RPMI7951 (cell line): ENCODE measurements around the gene MYO10. TPM values are rescaled to one million over a fixed set of nuclear protein-coding genes. Genes with fewer than 3 reads are reported as not detected.
A peak's percentile ranks its signal among the peaks of the same experiment; 100 is the strongest.

Source experiments
- DNase-seq: peaks from one replicate; pipeline ENCODE4 v3.0.0-alpha.2; 2012; ENCODE audit warnings: low read depth
- total RNA-seq: library from RNA; depleted of rRNA; stranded (reverse); fragments of >200 nt; shearing (Covaris generic); gene quantifications from 2 replicates; pipeline ENCODE4 v1.2.3, GENCODE V29; 2014

The MYO10 gene
- total RNA-seq, 1 experiment from 2014 or later: 17.2 TPM

DNA sequence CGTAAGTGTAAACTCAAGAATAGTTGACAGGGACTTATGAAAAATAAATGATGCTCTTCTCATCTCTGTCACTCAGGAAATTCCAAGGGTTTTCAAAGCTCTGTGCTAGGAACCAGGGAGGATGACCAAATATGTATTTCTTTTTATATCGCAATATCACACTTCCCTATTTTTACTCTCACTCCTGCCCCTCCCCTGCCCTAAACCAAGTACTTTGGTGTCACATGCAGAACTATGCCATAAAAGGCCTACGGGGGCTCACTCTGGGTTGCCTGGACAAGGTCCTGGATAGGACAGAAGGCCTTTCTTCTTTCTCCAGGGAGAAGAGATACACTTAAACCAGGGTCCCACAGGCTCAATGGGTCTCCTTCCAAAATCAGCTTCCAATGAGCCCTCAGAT lies 311.0 kb downstream of the MYO10 start:
- DNase-seq: no peak

DNA sequence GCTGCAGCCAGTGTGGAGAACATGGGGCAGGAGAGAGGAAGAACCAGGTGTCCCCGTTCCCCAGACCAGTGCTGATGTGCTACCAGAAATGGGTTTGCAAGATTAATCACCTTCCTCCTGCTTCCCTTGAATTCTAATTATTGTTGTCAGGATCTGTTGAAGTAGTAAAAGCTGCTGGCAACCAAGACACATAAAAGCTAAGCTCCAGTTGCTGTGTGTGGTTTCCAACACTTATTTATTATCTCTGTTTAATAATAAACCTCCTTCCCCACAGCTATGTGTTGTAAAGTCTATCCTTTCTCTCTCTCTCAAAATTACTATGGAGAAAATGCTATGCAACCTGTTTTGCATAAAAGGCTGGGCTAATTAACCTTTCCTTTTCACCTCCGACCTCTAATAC lies 317.0 kb downstream of the MYO10 start:
- DNase-seq: no peak

DNA sequence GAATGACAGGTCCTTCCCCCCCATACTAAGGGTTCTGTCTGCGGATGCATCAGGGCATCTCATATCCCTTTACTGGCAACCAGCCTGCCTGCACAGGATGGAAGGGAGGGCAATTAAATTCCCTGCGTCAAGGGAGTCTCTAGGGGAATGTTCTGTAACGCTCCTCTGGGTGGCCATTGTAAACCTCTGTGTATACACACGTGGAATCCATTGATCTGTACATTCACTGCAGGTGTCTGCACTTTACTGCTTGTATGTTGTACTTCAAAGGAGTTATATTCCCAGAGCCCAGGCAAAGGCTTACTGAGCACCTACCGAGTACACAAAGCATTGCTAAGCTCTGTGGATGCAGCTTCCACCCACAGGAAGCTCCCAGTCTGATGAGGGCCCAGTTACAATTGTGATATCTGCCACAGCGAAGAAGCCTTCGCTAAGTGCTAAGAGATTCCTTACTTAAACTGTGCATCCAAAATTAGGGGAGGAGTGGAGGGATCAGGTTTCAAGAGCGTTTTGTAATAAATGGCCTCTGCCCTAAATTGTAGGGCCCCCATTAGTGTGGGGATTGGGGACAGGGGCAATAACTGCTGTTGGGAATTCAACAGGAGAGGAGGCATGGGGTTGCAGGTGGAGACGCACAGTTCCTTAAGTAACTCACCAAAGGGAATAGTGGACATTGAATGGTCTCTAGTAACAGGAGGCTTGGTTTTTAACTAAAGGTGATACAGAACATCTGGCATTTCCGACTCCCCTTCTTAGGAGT lies 317.8 kb downstream of the MYO10 start:
- DNase-seq: no peak

DNA sequence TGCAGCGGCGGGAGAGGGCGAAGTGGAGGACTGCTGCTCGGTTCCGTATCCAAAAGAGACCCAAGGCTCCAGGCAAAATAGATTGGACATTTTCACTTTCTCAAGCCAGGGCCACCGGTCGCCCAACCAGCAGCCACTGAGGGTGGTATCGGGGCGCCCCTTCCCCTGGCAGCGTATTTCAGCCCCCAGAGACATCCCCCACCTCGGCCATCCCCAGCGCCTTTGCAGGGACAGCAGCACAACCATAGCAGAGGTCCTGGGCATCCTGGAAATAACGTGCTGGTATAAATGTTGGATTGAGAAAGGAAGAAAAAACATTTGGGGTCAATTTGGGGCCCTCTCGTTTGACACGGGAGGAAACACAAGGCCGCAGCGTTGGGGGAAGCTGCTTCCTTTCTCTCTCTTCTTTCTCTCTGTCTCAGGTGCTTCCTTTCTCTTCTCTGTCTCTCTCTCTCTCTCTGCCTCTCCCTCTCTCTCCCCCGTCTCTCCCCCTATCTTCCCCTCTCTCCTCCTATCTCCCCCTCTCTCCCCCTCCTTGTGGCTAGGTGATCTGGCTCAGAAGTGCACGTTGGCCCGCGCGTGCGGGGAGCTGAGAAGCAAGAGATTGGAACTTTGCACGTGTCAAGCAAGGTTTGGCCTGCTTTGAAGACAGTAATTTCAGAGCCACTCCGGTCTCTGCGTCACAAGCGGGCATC lies 318.7 kb downstream of the MYO10 start:
- no peak for DNase-seq

DNA sequence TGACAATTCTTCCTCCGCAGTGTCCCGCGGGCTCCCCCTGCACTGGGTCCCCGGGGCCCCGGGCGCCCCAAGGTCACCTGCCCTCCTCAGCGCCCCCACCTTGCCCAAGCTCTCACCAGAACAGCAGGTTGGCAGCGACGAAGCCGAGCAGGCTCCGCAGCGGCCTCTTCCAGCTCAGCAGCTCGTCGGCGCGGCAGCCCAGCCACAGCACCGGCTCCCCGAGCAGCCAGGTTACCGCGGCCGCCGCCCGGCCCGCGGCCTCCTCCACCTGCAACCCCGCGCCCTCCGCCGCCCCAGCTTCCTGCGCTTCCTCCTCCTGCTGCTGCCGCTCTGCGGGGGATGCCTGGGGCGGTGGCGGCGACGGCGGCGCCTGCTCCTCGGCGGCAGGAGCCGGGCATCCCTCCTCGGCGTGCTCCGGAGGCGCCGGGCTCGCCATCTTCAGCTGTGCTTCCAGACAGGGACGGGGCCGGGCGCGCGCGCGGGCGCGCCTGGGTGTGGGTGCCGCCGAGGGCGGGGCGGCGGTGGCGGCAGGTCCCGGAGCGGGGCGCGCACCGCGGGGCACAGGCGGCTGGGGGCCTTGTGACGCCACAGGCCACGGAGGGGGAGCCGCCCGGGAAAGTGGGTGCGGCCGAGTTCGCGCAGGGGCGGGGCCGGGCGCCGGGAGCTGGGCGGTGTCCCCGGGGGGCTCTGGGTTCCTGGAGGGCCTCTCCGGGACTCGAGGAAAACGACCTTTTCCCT lies 319.4 kb downstream of the MYO10 start, which contains the start of gene RETREG1:
RETREG1 (minus strand) TSS at position 462 of the 738 bp plus-strand sequence; CDS start at position 436, 26 bp downstream.
- DNase-seq: peak; percentile 38

DNA sequence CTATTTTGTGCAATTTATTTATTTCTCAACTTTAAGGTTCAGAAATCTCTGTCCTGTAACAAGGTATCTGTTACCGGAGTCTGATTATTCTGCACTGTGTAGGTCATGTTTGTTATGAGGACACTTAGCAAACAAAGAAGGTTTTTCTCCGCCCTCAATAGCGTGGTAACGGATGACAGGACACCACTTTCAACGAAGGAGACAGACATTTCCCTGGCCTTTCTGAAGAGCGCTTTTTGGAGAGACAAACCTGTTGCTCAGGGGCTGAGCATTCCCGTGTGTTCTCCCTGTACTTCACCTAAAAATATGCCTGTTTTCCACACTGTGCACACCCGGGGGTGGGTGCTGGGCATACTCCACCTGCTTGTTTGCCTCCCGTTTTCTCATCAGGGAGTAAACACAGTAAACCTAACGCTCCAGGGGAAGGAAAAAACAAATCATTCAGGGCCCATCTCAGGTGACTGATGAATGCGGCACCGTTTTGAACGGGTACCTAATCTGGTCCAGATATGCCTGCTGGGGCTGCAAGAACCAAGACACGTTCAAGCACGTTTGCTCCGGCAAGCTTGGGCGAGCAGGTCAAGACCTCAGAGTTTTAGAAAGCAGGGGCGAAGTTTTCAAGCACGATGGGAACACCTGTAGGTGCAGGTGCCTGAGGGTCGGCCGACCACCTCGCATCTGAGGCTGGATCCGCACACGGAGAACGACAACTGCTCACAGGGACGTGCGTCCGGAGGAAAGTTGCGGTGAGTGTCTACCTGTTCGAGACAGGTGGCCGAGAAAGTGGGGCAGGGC lies 320.1 kb downstream of the MYO10 start:
- no peak for DNase-seq

DNA sequence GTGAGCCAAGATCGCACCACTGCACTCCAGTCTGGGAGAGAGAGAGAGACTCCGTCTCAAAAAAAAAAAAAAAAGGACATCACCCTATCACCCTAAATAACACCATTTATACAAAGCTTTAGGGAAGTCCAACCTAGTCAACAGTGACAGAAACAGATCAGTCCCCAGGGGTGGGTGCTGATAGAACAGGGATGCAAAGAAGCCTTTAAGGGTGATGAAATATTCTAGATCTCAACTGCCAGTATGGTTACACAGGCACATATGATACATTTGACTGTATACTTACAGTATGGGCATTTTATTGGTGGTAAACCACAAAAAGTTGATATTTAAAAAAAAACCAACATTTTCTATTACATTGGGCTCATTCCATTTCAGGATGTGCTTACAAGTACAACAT lies 324.1 kb downstream of the MYO10 start:
- DNase-seq: no peak
